BLaER1 treated with 17β-estradiol and CSF1 and Interleukin-3, amounts not matched to agents 10 nM and 100 nM (cell line): Measurements from ENCODE around the gene PLA2G4A.
A peak's percentile ranks its signal among the peaks of the same experiment; 100 is the strongest.

Experiments
- H3K27ac ChIP-seq, 11 experiments: shearing (Covaris generic); formaldehyde crosslinking; 2 replicates each; pipeline ENCODE4 v1.8.1; 2022
- H3K27me3 ChIP-seq, 11 experiments: shearing (Covaris generic); formaldehyde crosslinking; 2 replicates each; pipeline ENCODE4 v1.8.1; 2022
- H3K36me3 ChIP-seq, 11 experiments: shearing (Covaris generic); formaldehyde crosslinking; 2 replicates each; pipeline ENCODE4 v1.8.1; 2022
- H3K4me1 ChIP-seq, 10 experiments: shearing (Covaris generic); formaldehyde crosslinking; 2 replicates each; pipeline ENCODE4 v1.8.1; 2022
- H3K4me2 ChIP-seq, 11 experiments: shearing (Covaris generic); formaldehyde crosslinking; 2 replicates each; pipeline ENCODE4 v1.8.1; 2022
- H3K4me3 ChIP-seq, 10 experiments: shearing (Covaris generic); formaldehyde crosslinking; 2 replicates each; pipeline ENCODE4 v1.8.1; 2022
- H3K9ac ChIP-seq, 11 experiments: shearing (Covaris generic); formaldehyde crosslinking; 2 replicates each; pipeline ENCODE4 v1.8.1; 2022
- H3K9me3 ChIP-seq, 11 experiments: shearing (Covaris generic); formaldehyde crosslinking; replicated peaks in 1 of 11; 2 replicates each; pipeline ENCODE4 v1.8.1; 2022
- H4K20me1 ChIP-seq, 11 experiments: shearing (Covaris generic); formaldehyde crosslinking; 2 replicates each; pipeline ENCODE4 v1.8.1; 2022
- Cebpa-rat ChIP-seq, 11 experiments: shearing (Covaris generic); IDR thresholded peaks; 2 replicates each; pipeline ENCODE4 v1.8.1; 2022

Gene PLA2G4A

GRCh38 chr1:186943891-186944686 is 115.3 kb downstream of the PLA2G4A start:
- Histone ChIP-seq H3K9ac (no peak overlapping the region), H3K27me3 (no peaks in the 10 kb centered on the region)

GRCh38 chr1:186945146-186945545 is 116.4 kb downstream of the PLA2G4A start:
- H3K27ac ChIP-seq: no peak overlapping the region
- H3K9me3 ChIP-seq: 0 out of 22 replicates have a peak, but pooled peaks cover 0 to 7% (median 0%) of the 10 kb centered on the region in 11 experiments
- H3K4me2 ChIP-seq: no peak overlapping the region
- no peaks in the 10 kb centered on the region for H3K27me3 ChIP-seq
- H3K4me3 ChIP-seq: no peak overlapping the region
- TF ChIP-seq Cebpa-rat (IDR thresholded peaks at IDR 0.05): no peak
- H3K36me3 ChIP-seq: no peaks in the 10 kb centered on the region
- no peaks in the 10 kb centered on the region for H4K20me1 ChIP-seq
- H3K4me1 ChIP-seq: no peaks in the 10 kb centered on the region
- no peak overlapping the region for H3K9ac ChIP-seq

More at GRCh38 chr1:186943891-186944686, 115.3 kb downstream of the PLA2G4A start:
- Histone ChIP-seq H3K27ac (no peak overlapping the region), H3K36me3 (no peaks in the 10 kb centered on the region), H3K9me3 (0 out of 22 replicates have a peak, but pooled peaks cover 0 to 7% (median 0%) of the 10 kb centered on the region in 11 experiments), H4K20me1 (no peaks in the 10 kb centered on the region), H3K4me1 (no peaks in the 10 kb centered on the region), H3K4me2 (no peak overlapping the region), H3K4me3 (no peak overlapping the region)
- no peak for TF ChIP-seq Cebpa-rat (IDR thresholded peaks at IDR 0.05)

DNA sequence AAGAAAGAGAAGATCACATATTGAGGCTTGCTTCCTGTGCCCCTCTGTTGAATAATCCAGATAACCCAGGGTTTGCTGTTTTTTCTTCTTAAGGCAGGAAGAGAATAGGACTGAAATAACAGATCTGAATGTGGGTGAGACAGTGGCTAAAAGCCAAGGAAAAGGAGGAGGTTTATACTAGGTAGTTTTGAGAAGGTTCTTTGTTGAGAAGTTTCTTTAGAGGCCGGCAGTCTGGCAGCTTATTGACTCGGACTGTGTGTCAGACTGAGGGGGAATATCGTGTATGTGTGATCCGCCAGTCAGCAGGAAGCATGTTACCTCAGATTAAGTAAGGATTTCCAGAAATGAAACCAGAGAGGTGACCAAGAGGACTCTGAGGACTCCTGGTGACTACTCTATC is 119.8 kb downstream of the PLA2G4A start:
- H3K27ac ChIP-seq: no peak overlapping the region
- no peak for TF ChIP-seq Cebpa-rat (IDR thresholded peaks at IDR 0.05)
- no peaks in the 10 kb centered on the region for H4K20me1 ChIP-seq
- H3K27me3 ChIP-seq: no peaks in the 10 kb centered on the region
- 0 out of 22 replicates have a peak, but pooled peaks cover 0 to 7% (median 0%) of the 10 kb centered on the region in 11 experiments for H3K9me3 ChIP-seq
- H3K4me2 ChIP-seq: no peak overlapping the region
- no peak overlapping the region for H3K4me3 ChIP-seq
- no peak overlapping the region for H3K9ac ChIP-seq
- H3K36me3 ChIP-seq: no peaks in the 10 kb centered on the region
- H3K4me1 ChIP-seq: no peaks in the 10 kb centered on the region

DNA sequence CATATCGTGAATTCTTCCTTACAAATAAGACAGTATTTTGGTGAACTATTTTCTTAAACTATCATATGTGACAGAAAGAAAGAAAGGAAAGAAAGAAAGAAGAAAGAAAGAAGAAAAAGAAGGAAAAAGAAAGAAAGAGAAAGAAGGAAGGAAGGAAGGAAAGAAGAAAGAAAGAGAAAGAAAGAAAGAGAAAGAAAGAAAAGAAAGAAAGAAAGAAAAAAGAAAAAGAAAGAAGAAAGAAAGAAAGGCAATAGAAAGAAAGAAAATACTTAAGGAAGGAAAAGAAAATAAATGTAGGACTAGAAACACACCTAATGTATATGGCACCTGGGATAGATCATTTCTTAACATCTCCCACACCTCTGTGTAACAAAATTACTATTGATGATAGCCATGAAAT is 120.4 kb downstream of the PLA2G4A start:
- Histone ChIP-seq H4K20me1 (no peaks in the 10 kb centered on the region), H3K9ac (no peak overlapping the region), H3K27me3 (no peaks in the 10 kb centered on the region), H3K36me3 (no peaks in the 10 kb centered on the region), H3K4me1 (no peaks in the 10 kb centered on the region), H3K27ac (no peak overlapping the region), H3K4me2 (no peak overlapping the region), H3K9me3 (0 out of 22 replicates have a peak, but pooled peaks cover 0 to 4% (median 0%) of the 10 kb centered on the region in 11 experiments), H3K4me3 (no peak overlapping the region)
- TF ChIP-seq Cebpa-rat (IDR thresholded peaks at IDR 0.05): no peak

DNA sequence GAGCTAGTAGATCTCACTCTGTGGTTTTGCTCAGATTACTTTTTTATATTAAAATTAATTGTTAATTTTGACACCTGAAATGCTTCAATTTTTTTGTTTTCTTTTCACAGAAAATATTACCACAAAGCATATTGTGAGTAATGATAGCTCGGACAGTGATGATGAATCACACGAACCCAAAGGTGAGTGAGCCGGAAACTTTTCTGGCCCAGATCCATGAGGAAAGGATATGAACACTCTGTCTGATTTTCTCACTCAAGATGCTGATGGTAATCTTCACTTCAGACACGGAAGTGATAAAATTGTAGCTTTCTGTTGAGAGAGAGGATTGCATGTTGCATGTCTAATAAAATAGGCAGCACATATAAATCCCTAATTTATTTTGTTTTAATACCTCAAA is 121.8 kb downstream of the PLA2G4A start:
- H3K27me3 ChIP-seq: no peaks in the 10 kb centered on the region
- no peak overlapping the region for H3K4me2 ChIP-seq
- no peaks in the 10 kb centered on the region for H4K20me1 ChIP-seq
- no peak for TF ChIP-seq Cebpa-rat (IDR thresholded peaks at IDR 0.05)
- H3K9me3 ChIP-seq: no peaks in the 10 kb centered on the region
- no peaks in the 10 kb centered on the region for H3K4me1 ChIP-seq
- no peak overlapping the region for H3K4me3 ChIP-seq
- no peaks in the 10 kb centered on the region for H3K36me3 ChIP-seq
- no peak overlapping the region for H3K9ac ChIP-seq
- H3K27ac ChIP-seq: no peak overlapping the region

DNA sequence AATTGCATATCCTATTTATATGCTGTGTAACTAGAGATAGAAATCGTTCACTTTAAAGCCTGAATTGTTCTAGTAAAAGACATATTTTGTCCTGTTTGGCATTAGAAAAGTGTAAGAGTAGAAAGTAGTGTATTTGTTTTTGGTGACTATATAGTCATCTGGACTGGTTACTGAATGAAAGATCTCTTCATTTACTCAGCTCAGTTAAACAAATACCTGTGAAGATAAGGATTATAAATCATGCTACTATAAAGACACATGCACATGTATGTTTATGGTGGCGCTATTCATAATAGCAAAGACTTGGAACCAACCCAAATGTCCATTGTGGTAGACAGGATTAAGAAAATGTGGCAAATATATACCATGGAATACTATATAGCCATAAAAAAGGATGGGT is 125.1 kb downstream of the PLA2G4A start:
- Histone ChIP-seq H3K9me3 (no peaks in the 10 kb centered on the region), H3K9ac (no peak overlapping the region), H4K20me1 (no peaks in the 10 kb centered on the region), H3K27ac (no peak overlapping the region), H3K36me3 (no peaks in the 10 kb centered on the region), H3K4me1 (no peaks in the 10 kb centered on the region), H3K4me3 (no peak overlapping the region), H3K4me2 (no peak overlapping the region), H3K27me3 (no peaks in the 10 kb centered on the region)
- TF ChIP-seq Cebpa-rat (IDR thresholded peaks at IDR 0.05): no peak

GRCh38 chr1:186957314-186957713 is 128.6 kb downstream of the PLA2G4A start:
- H4K20me1 ChIP-seq: no peaks in the 10 kb centered on the region
- TF ChIP-seq Cebpa-rat (IDR thresholded peaks at IDR 0.05): no peak
- H3K27me3 ChIP-seq: no peaks in the 10 kb centered on the region
- no peak overlapping the region for H3K9ac ChIP-seq
- H3K4me2 ChIP-seq: no peak overlapping the region
- H3K9me3 ChIP-seq: no peaks in the 10 kb centered on the region
- H3K36me3 ChIP-seq: no peaks in the 10 kb centered on the region
- H3K27ac ChIP-seq: no peak overlapping the region
- H3K4me3 ChIP-seq: no peak overlapping the region
- no peaks in the 10 kb centered on the region for H3K4me1 ChIP-seq

- Histone ChIP-seq H3K4me2 (no peak overlapping the region), H3K9me3 (no peaks in the 10 kb centered on the region), H3K36me3 (no peaks in the 10 kb centered on the region), H3K9ac (no peak overlapping the region), H3K4me3 (no peak overlapping the region), H3K27me3 (no peaks in the 10 kb centered on the region), H3K4me1 (no peaks in the 10 kb centered on the region), H4K20me1 (no peaks in the 10 kb centered on the region), H3K27ac (no peak overlapping the region)
- no peak for TF ChIP-seq Cebpa-rat (IDR thresholded peaks at IDR 0.05)
These were observed 129.8 kb downstream of the PLA2G4A start for GRCh38 chr1:186958520-186958919.

- Histone ChIP-seq H3K9ac (no peak overlapping the region), H3K4me1 (peaks cover 0 to 3% (median 0%) of the 10 kb centered on the region in 10 experiments; a peak in 3 of 20 replicates), H3K27me3 (no peaks in the 10 kb centered on the region), H3K9me3 (no peaks in the 10 kb centered on the region), H4K20me1 (no peaks in the 10 kb centered on the region), H3K4me3 (no peak overlapping the region), H3K36me3 (no peaks in the 10 kb centered on the region), H3K4me2 (no peak overlapping the region), H3K27ac (no peak overlapping the region)
- no peak for TF ChIP-seq Cebpa-rat (IDR thresholded peaks at IDR 0.05)
These were observed 132.1 kb downstream of the PLA2G4A start for GRCh38 chr1:186960861-186961260.

DNA sequence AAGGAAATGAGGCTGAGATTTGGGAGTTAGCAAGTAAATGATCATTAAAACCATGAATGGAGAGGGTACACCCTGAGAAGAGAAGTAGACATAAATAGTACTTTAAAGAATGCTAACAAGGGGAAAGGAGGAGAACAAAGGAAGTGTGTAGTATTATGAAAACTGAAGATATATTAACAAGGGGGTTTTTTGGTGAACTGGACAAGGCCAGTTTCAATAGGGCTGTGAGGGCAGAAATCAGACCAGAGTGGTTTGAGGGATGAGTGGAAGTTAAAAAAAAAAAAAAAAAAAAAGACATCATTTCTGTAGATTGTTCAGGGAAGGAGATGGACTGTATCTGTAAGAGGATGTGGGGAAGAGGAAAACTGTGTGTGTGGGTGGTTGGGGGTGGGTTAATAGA is 137.1 kb downstream of the PLA2G4A start:
- Histone ChIP-seq H3K4me3 (no peak overlapping the region), H3K4me1 (peaks cover 0 to 12% (median 0%) of the 10 kb centered on the region in 10 experiments; a peak in 3 of 20 replicates), H3K4me2 (peak overlapping the region in 2 of 11 experiments; percentile 24 to 29; a peak in 1 of 22 replicates), H4K20me1 (no peaks in the 10 kb centered on the region), H3K27ac (no peak overlapping the region), H3K36me3 (no peaks in the 10 kb centered on the region), H3K9me3 (no peaks in the 10 kb centered on the region), H3K27me3 (no peaks in the 10 kb centered on the region), H3K9ac (no peak overlapping the region)
- no peak for TF ChIP-seq Cebpa-rat (IDR thresholded peaks at IDR 0.05)
